ENCODE results near the gene C2orf72.

C2orf72 gene

DNA sequence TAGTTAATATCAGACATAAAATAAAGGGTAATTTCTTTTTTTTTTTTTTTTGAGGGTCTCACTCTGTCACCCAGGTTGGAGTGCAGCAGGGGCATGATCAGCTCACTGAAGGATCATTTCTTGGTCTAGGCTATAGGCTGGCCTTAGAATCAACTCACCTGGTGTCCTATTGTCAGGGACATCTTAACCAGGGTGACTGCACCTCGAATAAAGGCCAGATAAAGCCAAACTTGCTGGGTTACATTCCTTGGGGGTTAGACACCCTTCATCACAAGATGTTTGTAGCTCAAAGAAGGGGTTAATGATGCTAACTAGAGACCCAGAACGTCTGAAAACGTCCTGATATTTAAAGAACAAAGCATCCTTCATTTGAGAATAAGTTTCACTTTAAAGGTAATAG lies 23.5 kb upstream of the C2orf72 start:
- TF ChIP-seq TEAD4 (IDR thresholded peaks at IDR 0.05) = no peak
- no peak for TF ChIP-seq EP300 (IDR thresholded peaks at IDR 0.05; ENCODE audit: borderline replicate concordance)
- TF ChIP-seq, protein P1, sequence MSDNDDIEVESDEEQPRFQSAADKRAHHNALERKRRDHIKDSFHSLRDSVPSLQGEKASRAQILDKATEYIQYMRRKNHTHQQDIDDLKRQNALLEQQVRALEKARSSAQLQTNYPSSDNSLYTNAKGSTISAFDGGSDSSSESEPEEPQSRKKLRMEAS (IDR thresholded peaks at IDR 0.05) = no peak
- no peak for TF ChIP-seq YY1 (IDR thresholded peaks at IDR 0.05; ENCODE audit: low read depth)
- TF ChIP-seq ZBTB7A (IDR thresholded peaks at IDR 0.05; ENCODE audit: low read depth) = no peak
- no peak for TF ChIP-seq TCF12 (IDR thresholded peaks at IDR 0.05; ENCODE audit: low read depth)
- no peak for TF ChIP-seq FOXM1 (IDR thresholded peaks at IDR 0.05; ENCODE audit: borderline replicate concordance, low read depth)
- no peak for TF ChIP-seq TAF1 (IDR thresholded peaks at IDR 0.05; ENCODE audit: low read depth)
- TF ChIP-seq, protein P2, sequence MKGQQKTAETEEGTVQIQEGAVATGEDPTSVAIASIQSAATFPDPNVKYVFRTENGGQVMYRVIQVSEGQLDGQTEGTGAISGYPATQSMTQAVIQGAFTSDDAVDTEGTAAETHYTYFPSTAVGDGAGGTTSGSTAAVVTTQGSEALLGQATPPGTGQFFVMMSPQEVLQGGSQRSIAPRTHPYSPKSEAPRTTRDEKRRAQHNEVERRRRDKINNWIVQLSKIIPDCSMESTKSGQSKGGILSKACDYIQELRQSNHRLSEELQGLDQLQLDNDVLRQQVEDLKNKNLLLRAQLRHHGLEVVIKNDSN (IDR thresholded peaks at IDR 0.05) = no peak
- TF ChIP-seq REST (IDR thresholded peaks at IDR 0.05; ENCODE audit: low read depth) = no peak
- TF ChIP-seq CREB1 (IDR thresholded peaks at IDR 0.05; ENCODE audit: low read depth) = no peak
- no peak for TF ChIP-seq EGR1 (IDR thresholded peaks at IDR 0.05)
- no peak for TF ChIP-seq NFIC (IDR thresholded peaks at IDR 0.05)
- TF ChIP-seq CEBPB (IDR thresholded peaks at IDR 0.05) = no peak
- TF ChIP-seq RAD21 (IDR thresholded peaks at IDR 0.05; ENCODE audit: low read depth) = no peak

DNA sequence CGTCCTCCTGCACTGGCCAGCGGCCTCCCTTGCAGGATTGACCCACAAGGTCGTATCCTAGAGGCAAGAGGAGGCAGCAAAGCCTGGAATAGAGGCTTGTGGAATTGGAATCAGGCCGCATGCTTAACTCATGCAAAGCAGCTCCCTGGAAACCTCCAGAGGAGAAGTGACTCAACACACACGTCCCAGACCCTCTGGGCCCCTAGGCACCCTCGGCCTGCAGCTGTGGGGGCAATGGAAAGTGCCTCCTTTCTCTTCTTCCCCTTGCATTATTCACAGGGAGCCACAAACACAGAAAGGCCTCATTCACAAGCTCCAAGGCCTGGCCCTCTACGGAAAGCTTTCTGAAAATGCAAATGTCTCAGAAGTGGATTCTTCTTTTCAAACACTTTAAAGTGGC lies 21.8 kb upstream of the C2orf72 start:
- TF ChIP-seq, protein P1 (IDR thresholded peaks at IDR 0.05) = no peak
- TF ChIP-seq, protein P2 (IDR thresholded peaks at IDR 0.05) = no peak
- no peak for TF ChIP-seq CEBPB (IDR thresholded peaks at IDR 0.05)
- TF ChIP-seq YY1 (IDR thresholded peaks at IDR 0.05; ENCODE audit: low read depth) = no peak
- no peak for TF ChIP-seq EGR1 (IDR thresholded peaks at IDR 0.05)
- no peak for TF ChIP-seq CREB1 (IDR thresholded peaks at IDR 0.05; ENCODE audit: low read depth)
- TF ChIP-seq RAD21 (IDR thresholded peaks at IDR 0.05; ENCODE audit: low read depth) = no peak
- no peak for TF ChIP-seq TAF1 (IDR thresholded peaks at IDR 0.05; ENCODE audit: low read depth)
- TF ChIP-seq TCF12 (IDR thresholded peaks at IDR 0.05; ENCODE audit: low read depth) = no peak
- no peak for TF ChIP-seq NFIC (IDR thresholded peaks at IDR 0.05)
- no peak for TF ChIP-seq REST (IDR thresholded peaks at IDR 0.05; ENCODE audit: low read depth)
- no peak for TF ChIP-seq ZBTB7A (IDR thresholded peaks at IDR 0.05; ENCODE audit: low read depth)
- TF ChIP-seq EP300 (IDR thresholded peaks at IDR 0.05; ENCODE audit: borderline replicate concordance) = no peak
- no peak for TF ChIP-seq TEAD4 (IDR thresholded peaks at IDR 0.05)
- no peak for TF ChIP-seq FOXM1 (IDR thresholded peaks at IDR 0.05; ENCODE audit: borderline replicate concordance, low read depth)

- TF ChIP-seq FOXM1 (IDR thresholded peaks at IDR 0.05; ENCODE audit: borderline replicate concordance, low read depth) = no peak
- TF ChIP-seq EGR1 (IDR thresholded peaks at IDR 0.05) = no peak
- TF ChIP-seq REST (IDR thresholded peaks at IDR 0.05; ENCODE audit: low read depth) = no peak
- TF ChIP-seq RAD21 (IDR thresholded peaks at IDR 0.05; ENCODE audit: low read depth) = no peak
- no peak for TF ChIP-seq EP300 (IDR thresholded peaks at IDR 0.05; ENCODE audit: borderline replicate concordance)
- TF ChIP-seq, protein P1 (IDR thresholded peaks at IDR 0.05) = no peak
Measured at GRCh38 chr2:231015926-231016325, 21.4 kb upstream of the C2orf72 start.

DNA sequence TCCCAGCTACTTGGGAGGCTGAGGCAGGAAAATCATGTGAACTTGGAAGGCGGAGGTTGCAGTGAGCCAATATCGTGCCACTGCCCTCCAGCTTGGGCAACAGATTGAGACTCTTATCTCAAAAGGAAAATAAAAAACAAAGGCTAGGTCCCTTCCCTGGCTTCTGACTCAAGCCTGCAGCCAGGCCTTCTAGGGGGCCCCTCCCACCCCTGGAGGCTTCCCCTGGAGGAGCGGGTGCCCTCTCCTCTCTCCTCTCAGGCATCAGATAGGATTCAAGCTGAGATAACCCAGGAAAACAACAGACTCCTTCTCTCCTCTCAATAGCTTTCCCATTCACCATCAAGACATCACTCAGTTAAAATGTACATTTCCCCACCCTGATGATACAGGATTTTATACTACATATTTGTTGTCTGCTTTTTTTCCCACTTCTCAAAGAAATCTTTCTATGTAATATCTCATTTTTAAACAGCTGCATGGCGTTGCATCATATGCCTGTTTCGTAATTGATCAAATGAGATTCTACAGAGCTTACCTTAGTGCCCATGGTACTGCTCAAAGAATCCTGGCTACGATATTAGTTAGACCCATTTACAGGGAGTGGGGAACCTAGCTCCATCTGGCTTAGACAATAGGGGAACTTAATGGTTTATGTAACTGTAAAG lies 20.6 kb upstream of the C2orf72 start:
- no peak for TF ChIP-seq TAF1 (IDR thresholded peaks at IDR 0.05; ENCODE audit: low read depth)
- no peak for TF ChIP-seq REST (IDR thresholded peaks at IDR 0.05; ENCODE audit: low read depth)
- no peak for TF ChIP-seq FOXM1 (IDR thresholded peaks at IDR 0.05; ENCODE audit: borderline replicate concordance, low read depth)
- TF ChIP-seq EP300 (IDR thresholded peaks at IDR 0.05; ENCODE audit: borderline replicate concordance) = no peak
- TF ChIP-seq, protein P2 (IDR thresholded peaks at IDR 0.05) = no peak
- no peak for TF ChIP-seq CREB1 (IDR thresholded peaks at IDR 0.05; ENCODE audit: low read depth)
- TF ChIP-seq CEBPB (IDR thresholded peaks at IDR 0.05) = no peak
- no peak for TF ChIP-seq TEAD4 (IDR thresholded peaks at IDR 0.05)
- TF ChIP-seq EGR1 (IDR thresholded peaks at IDR 0.05) = no peak
- no peak for TF ChIP-seq YY1 (IDR thresholded peaks at IDR 0.05; ENCODE audit: low read depth)
- TF ChIP-seq, protein P1 (IDR thresholded peaks at IDR 0.05) = no peak
- TF ChIP-seq RAD21 (IDR thresholded peaks at IDR 0.05; ENCODE audit: low read depth) = no peak
- no peak for TF ChIP-seq ZBTB7A (IDR thresholded peaks at IDR 0.05; ENCODE audit: low read depth)
- TF ChIP-seq NFIC (IDR thresholded peaks at IDR 0.05) = no peak
- no peak for TF ChIP-seq TCF12 (IDR thresholded peaks at IDR 0.05; ENCODE audit: low read depth)
